ENCODE measurements around the gene TMEM184A. TPM values are rescaled to one million over a fixed set of nuclear protein-coding genes. Genes with fewer than 3 reads are reported as not detected.
A peak's percentile ranks its signal among the peaks of the same experiment; 100 is the strongest.

Gene TMEM184A
- total RNA-seq, 1 donor from 2014 or later, result 0.22 TPM

DNA sequence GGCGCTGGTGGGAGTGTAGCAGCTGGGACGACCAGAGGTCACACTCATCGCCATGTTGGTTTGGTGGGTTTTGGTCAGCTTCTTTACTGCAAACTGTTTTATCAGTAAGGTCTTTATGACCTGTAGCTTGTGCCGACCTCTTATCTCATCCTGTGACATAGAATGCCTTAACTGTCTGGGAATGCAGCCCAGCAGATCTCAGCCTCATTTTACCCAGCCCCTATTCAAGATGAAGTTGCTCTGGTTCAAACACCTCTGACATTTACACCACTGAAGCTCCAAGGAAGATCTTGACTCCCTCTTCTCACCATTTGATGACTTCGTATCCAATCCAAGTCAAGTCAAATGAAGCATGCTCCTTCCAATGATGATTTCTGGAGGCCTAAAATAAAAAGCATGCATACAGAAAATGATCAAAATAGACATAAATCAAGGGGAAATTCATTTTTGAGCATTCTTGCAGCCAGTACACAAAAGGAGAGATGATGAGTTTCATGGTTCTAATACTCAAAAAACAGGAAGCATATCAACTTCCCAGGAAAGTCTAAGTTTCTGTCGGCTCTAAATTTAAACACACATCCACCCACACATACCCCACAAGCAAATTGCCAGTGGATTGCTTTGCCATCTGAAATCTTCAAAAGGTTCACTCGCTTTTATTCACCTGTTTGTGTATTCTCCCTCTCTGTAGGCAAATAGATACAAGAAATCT is 16.3 kb upstream of the TMEM184A start:
- DNase-seq (no peak), ATAC-seq (no peak)
- intact Hi-C loops (cut with micrococcal nuclease), result no loop called here

DNA sequence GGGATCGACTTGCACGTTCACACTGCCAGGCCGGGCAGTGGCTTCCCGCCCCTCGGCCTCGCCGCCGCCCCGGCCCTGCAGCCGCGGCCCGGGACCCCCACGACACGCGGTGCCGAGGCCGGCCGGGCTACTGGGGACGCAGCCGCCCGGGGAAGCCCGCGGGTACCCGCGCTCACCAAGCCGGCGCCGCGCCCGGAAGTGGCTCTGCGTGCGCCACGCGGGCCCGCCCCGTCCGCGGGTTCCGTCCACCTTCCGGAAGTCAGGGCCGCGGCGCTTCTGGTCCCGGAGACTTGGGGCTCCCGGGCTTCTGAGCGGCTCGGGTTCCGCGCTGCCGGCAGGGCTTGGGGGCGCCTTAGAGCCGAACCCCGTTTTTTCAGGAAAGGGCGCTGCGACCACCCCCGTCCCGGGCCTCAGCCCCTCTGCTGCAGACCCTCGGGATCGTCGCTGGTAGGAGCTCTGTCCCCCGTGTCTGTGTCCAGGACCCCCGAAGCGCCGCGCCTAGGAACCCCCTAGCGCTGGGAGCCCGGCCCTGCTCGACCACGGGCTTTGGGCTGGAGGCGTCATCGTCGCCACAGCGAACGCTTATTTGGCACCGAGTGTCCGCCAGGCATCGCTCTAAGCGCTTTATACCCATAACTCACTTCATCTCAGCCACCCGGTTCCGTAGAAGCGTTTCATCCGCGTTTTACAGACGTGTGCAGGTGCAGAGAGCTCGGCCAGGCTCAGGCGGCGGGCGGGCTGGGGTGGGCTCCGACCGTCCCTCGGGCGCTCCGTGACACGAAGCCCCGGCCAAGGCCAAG is 14.0 kb upstream of the TMEM184A start, which contains the start of gene PSMG3:
PSMG3 (minus strand) TSS at position 200 of the 800 bp plus-strand sequence. CDS start 693 bp downstream, outside the sequence.
- peak; percentile 96 for DNase-seq
- peak; percentile 97 for ATAC-seq
- intact Hi-C loops (cut with micrococcal nuclease), result no loop called here

DNA sequence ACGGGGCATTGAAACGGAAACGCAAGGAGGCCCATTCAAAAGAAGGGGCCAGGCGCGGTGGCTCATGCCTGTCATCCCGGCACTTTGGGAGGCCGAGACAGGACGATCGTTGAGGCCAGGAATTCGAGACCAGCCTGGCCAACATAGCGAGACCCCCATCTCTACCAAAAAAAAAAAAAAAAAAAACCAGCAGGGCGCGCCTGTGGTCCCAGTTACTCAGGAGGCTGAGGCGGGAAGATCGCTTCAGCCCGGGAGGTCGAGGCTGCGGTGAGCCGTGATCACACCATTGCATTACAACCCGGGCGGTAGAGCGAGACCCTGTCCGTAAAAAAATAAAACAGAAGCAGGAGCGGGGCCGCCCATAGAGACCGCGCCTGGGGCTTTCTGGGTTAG is 13.4 kb upstream of the TMEM184A start:
- intact Hi-C loops (cut with micrococcal nuclease), result no loop called here
- ATAC-seq, result no peak
- DNase-seq, result no peak

DNA sequence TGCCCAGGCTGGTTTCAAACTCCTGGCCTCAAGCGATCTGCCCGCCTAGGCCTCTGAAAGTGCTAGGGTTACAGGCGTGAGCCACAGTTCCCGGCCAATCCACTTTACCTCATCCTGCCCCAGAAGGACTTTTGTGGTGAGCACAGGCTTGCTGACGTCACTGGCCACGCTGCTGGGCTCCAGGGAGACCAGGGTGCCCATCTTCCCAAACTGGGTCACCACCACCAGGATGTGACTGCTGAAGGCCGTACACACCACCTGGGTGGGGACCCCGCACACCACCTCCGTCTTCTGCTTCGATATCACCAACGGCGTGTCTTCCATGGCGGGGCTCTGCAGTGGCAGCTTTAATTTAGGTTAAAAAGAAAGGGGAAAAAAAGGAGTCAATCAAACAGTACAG is 13.0 kb upstream of the TMEM184A start:
- DNase-seq (peak; percentile 19), ATAC-seq (no peak)
- intact Hi-C loops (cut with micrococcal nuclease), result no loop called here

DNA sequence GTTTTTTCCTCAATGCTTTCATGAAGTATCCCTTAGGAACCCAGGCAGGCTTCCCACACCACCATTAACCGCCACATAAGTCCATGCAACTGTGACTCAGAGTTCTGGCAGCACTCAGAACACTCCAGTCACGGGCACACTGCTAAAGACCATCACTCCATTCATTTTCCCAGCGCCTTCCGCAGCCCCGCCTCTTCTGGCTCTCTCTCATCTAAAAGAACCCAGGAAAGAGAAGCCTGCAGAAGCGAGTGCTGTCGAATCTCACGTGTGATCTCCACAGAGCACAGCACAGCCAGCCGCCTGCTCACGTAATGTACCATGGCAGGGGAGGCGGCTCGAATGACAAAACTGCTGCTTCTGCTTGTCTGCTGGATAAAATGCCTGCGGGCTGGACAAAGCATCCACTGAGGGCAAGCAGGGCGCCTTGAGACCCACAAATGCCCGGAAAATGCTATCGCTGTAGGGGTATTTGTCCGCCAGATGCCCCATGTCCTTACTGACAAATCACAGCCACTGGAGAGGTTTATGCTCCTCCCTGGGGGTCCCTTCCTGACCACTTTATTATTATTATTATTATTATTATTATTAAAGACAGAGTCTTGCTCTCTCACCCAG is 12.0 kb upstream of the TMEM184A start:
- intact Hi-C loops (cut with micrococcal nuclease), result no loop called here
- DNase-seq, result peak; percentile 12
- ATAC-seq, result no peak

DNA sequence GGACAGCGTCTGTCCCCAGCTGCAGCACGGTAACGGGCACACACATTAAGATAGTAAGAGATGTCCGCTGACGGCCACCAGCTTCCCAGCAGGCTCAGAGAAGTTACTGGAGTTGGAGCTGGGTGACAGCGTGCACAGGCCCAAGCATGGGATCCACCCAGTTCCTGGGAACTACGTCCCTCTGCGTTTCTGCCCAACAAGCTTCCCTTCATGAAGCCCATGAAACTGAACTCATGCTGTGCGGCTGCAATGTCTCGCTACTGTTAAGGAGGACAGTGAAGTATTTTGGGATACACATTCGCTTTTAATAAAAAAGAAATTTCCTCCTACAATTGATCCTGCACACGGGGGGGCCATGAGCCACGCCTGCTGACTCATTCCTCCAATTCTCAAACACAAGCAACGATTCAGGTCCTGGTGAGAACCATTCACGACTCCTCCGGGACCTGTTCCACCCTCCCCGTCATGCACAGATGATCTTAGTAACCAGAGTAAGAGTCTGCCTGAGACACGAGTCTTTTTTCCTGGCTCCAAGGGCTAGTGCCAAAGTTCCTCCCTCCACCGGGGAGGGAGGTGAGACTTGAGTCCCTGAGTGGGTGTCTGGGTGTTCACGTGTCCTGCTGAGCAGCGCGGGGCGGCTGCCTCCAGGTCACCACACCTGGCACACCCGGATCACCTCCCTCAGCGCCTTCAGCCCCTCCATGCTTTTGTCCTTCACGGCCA is 11.2 kb upstream of the TMEM184A start:
- intact Hi-C loops (cut with micrococcal nuclease), result no loop called here

DNA sequence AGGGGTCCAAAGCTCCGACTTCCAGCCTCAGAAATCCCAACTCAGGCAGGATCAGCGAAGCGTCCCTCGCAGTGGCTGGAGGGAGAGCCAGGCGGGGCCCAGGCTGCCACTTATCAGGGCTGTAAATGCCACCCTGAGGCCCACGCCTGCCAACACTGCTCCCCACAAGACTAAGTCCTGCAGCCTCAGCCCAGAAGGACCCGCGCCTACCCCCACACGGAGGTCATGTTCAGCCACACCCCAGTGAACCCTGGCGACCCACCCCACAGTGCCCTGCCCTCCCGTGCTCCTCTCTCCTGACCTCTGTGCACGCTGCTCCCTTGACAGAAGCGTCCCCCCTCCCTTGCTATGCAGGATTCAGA is 10.7 kb upstream of the TMEM184A start:
- ATAC-seq (no peak), DNase-seq (peak; percentile 20)
- intact Hi-C loops (cut with micrococcal nuclease), result no loop called here

More for the DNA sequence above, 11.2 kb upstream of the TMEM184A start:
- ATAC-seq (no peak), DNase-seq (peak; percentile 15)

DNA sequence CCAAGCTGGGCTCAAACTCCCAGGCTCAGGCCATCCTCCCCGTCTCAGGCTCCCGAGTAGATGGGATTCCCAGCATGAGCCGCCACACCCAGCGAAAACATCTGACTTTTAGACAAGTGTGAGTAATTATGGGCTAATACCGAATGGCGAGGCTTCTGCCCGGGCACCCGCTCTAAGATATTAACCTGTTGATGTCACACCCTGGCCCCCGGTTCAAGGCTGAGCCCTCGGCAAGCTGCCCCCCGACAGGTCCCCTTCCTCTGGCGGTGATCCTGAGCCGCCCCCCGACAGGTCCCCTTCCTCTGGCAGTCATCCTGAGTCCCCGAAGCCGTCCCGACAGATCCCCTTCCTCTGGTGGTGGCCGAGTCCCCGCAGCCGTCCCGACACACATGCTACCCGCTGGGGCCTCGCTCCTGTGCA is 8.6 kb upstream of the TMEM184A start:
- intact Hi-C loops (cut with micrococcal nuclease), result no loop called here
- DNase-seq, result peak; percentile 18

DNA sequence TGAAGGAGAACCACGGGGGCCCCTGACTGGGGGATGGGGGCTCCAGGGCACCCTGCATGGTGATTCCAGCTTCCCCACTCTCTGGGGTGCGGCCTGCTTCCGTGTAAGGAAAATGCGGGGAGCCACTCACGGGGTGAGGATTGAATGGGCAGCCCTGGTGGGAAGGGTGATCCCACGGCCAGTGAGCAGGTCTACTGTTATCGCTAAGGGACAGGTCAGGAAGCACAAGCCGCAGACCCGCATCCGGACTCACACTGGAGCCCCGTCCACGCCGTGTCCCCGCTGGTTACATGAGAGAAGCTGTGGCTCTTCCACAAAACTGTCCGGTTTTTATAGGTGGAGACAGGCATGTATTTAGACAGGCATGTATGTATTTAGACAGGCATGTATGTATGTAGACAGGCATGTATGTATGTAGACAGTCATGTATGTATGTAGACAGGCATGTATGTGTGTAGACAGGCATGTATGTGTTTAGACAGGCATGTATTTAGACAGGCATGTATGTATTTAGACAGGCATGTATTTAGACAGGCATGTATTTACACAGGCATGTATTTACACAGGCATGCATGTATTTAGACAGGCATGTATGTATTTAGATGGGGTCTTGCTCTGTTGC is 8.1 kb upstream of the TMEM184A start:
- peak; percentile 14 for DNase-seq

More for the DNA sequence above, 8.6 kb upstream of the TMEM184A start:
- no peak for ATAC-seq

DNA sequence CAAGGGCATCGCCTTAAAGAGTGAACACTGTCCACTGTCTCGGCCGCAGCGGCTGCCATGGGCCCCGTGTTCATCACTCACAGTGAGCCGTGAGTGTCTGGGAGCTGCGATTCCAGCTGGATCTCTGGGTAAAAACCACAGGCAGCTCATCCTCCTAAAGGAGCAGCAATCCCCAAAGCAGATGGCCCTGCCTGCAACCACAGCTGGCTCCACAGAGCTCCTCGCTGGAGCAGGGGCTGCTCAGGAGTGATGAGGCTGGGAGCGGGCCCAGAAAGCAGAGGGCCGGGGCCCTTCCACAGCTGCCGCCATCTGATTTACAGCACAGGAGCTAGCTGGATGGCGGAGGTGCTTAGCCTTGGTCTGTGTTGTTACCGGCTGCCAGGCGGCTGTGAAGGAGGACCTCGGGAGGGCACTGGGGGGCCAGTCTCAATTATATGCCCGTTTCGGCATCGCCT is 6.6 kb upstream of the TMEM184A start:
- intact Hi-C loops (cut with micrococcal nuclease), result no loop called here
- ATAC-seq (no peak), DNase-seq (peak; percentile 18)

More for the DNA sequence above, 8.1 kb upstream of the TMEM184A start:
- intact Hi-C loops (cut with micrococcal nuclease), result no loop called here
- no peak for ATAC-seq

DNA sequence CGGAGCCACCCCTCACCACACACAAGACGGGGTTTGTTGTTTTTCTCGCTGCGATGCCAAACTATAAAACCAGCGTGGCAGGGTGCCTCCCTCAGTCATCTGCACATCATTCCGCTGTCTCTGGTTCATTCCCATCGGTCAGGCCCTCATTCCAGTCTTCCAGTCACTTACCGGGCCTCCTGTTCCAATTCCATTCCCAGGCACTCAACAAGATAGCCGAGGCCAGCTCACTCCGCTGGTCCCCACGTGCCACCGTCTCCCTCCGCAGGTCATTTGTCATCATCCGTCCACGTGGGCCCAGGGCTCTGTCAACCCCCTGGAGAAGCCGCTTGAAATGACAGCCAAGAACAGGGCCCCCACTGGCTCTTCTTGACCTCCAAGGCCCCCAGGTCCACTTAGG is 6.1 kb upstream of the TMEM184A start:
- no peak for DNase-seq
- ATAC-seq, result no peak
- intact Hi-C loops (cut with micrococcal nuclease), result no loop called here

DNA sequence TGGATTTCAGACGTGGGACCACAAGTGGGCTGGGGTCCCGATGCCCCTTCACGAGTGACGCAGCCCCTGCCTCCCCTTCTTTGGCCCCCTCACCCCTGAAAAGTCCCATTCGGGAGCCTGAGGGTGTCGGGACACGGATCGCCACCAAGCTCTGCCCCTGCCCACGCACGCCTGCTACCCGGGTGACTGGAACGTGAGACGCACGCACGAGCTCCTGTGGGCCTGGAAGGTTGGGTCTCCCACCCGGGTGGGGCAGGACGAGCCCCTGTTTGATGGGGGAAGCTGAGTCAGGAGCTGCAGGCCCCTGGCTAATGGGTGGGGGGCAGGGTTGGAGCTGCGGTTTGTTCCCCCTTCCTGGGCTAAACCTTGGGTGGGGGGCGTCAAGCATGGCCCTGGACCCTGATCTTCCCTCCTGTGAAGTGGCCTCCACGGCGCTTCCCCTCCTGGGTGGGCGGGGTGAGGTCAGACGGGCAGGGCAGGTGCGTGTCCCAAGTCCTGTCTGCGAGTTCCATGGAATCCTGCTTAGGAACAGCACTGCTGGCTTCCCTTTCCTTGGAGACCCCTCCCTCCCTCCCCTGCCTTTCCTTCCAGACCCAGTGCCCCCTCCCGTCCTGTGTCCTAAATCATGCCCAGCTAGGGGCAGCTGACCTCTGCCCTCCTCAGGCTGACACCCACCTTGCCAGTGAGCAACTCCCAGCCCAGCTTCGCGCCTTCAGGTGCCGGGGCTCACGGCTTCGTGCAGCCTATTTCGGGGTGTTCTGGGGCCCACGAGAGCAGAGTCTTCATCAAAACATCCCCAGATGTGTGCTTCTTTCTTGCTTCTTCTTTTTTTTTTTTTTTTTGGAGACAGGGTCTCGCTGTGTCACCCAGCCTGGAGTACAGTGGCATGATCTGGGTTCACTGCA is 5.3 kb upstream of the TMEM184A start:
- ATAC-seq (no peak), DNase-seq (peak; percentile 19)
- intact Hi-C loops (cut with micrococcal nuclease), result no loop called here

DNA sequence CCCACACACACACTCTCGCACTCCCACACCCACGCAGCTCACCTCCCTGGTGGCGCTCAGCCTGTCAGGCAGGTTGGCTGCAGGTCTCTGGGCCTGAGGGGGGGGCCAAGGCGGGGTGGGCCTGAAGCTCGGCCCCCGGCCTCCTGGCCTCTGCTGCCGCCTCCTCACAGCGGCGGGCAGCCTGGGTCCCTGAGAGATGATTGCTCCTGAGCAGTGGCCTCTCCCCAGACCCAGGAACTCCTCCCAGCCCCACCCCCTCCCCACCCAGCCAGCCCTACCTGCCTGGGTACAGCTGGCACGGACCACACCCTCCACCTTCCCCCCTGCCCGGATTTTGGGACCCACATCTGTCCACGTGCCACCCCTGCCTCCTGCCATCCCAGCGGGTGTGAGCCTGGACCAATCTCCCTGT is 4.6 kb upstream of the TMEM184A start:
- ATAC-seq, result no peak
- peak; percentile 14 for DNase-seq
- intact Hi-C loops (cut with micrococcal nuclease), result no loop called here

DNA sequence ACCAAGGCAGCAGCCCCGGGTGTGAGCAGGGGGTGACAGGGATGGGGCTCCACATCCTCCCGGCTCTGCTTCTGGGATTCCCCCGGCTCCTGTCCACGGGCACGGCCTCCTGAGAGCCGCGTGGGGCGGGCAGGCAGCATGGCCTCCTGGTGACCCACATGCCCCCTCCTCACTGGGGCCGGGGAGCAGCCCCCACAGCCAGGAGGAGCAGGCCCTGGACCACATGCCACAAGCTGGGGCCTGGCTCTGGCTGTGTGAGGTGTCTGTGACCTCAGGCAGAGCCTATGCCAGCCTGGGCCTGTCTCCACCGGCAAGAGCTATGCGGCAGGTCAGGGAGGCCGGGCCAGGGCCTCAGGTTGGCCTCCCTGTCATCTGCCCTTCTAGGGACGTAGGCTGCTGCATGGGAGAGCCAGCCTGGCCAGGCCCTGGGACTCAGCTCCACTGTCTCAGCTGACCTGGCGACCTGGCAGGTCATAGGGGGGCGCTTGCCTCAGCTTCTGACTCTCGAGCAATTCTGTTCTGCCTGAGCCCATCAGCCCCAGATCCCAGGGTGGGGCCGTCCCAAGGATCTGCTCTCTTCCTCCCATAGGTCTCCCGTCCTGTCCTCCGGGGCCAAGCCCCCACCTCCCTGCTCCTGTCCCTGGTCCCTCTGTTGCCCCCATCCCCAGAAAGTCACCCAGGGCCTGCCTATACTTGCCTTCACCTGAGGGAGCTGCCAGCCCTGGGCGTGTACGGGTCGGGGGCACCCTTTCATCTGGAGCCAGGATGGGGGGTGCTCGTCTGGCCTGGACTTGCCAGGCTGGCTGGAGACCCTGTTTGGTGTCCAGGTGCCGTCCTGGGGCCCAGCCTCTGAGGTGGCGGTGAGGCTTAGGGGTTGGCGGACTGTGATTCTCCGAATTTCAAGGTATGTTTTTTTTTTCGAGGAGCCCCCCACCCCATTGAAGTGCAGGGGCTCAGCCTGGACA is 3.9 kb upstream of the TMEM184A start:
- ATAC-seq, result no peak
- intact Hi-C loops (cut with micrococcal nuclease), result no loop called here
- DNase-seq, result peak; percentile 28

DNA sequence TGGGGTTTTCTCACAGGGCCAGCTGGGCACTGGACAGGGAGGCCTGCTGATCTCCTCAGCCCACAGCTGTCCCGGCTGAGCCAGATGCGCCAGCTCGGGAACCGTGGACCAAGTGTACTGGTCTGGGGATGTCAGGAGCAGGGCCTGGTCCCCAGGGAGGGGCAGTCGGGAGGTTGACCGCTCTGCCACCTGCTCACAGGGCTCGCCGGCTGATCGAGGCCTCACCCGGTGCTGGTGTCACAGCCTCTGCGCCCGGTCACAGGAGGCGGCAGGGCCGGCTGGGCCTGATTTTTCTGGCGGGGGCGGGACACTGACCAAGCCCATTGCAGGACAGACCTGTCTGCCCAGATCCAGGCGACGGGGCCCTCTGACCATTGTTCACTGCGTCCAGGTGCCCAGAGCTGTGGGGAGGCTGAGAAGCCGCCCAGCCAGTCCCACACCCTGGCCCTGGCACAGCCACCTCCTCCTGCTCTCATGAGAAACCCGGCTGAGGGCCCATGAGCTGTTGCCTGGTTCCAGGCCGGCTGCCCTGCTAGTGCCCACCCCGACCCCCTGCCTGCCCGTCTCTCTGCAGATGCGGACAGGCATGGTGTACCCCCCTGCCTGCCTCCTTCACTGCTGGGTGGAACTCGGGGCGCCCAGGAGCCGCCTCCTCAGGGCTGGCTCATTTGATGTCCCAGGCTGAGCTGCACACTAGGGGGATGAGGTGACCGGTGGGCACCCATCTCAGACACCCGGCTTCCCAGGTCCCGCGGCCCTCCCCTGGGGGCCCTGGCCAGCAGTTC is 3.0 kb upstream of the TMEM184A start:
- ATAC-seq (no peak), DNase-seq (peak; percentile 35)
- intact Hi-C loops (cut with micrococcal nuclease), result no loop called here

DNA sequence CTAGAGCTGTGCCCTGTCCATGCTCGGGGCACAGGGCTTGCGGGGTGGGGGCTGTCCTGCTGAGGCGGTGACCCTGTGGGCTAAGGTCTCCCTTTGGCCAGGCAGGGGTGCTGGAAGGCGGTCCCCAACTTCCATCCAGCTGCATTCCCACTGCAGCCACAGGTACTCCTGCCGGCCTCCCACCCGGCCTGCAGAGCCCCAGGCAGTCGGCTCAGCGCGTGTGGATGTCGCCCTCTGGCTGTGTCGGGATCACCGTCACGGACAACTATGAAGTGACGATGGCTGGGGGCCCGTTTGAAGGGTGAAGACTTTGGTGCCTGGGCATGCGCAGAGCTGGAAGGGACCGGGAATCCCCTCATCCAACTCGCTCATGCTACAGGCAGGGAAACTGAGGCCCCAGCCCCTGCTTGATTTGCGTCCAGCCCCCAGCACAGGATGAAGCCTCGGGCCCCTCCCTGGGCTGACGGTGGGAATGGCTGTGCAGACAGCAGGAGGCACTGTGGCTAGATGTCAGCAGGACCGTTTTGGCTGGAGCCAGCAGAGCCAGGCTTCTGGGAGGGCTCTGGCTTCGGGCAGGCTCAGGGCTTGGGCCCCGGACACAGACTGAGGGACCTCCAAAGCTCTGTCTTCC is 2.3 kb upstream of the TMEM184A start:
- ATAC-seq, result peak; percentile 77
- intact Hi-C loops (cut with micrococcal nuclease), result no loop called here
- peak; percentile 83 for DNase-seq

Data from left ventricle myocardium superior (tissue), 1 donor.